K562 (cell line): ENCODE measurements around the gene ICE2. TPM values are rescaled to one million over a fixed set of nuclear protein-coding genes. Genes with fewer than 3 reads are reported as not detected.

ENCODE experiments used
- ATAC-seq: fragments of 200-7000 bp; cut with Tn5 transposase; 3 replicates; pipeline ENCODE4 v1.9.1; 2020; ENCODE audit warnings: moderate library complexity
- BruUV-seq: library from RNA; stranded (reverse); fragments of 400-500 nt; replicated peaks from 2 replicates; lab custom pipeline; 2021; lab: Mats Ljungman, UMichigan
- CTCF ChIA-PET: fragments of 300-600 bp; formaldehyde crosslinking; extraction: SDS; loops from one replicate; lab custom pipeline; 2021; ENCODE audit warnings: low intra/inter-chr PET ratio; lab: Yijun Ruan, JAX
- POLR2A ChIA-PET: fragments of 300-600, 350-650 bp; sonication (Branson Sonifier 250); formaldehyde crosslinking; extraction: SDS; loops from one replicate; lab custom pipeline; 2021; ENCODE audit warnings: antibody characterized with exemption, inconsistent platforms; lab: Yijun Ruan, JAX
- DNase-seq, 4 experiments: peaks; one replicate each; pipeline versions ENCODE4 v3.0.0 to v3.0.0-alpha.2; 2011 to 2018; ENCODE audit warnings: low spot score in 3 of 4, mixed read lengths in 3 of 4; ENCODE audit errors: extremely low read depth in 1 of 4
- FAIRE-seq: peaks from 2 replicates; lab custom pipeline; 2011; peaks lifted over from hg19 to GRCh38; lab: Jason Lieb, UNC
- H2AFZ ChIP-seq: 2 replicates; pipeline ENCODE4 v1.6.0; 2011; ENCODE audit warnings: low read depth, low read length, control low read depth, inconsistent platforms
- H3K27ac ChIP-seq: fragments of 200-600 bp; 3 replicates; pipeline ENCODE4 v1.8.0; 2011; ENCODE audit warnings: low read depth, mild to moderate bottlenecking, control low read depth, inconsistent platforms, low read length, moderate library complexity, mixed read lengths; ENCODE audit errors: extremely low read depth
- H3K27me3 ChIP-seq, 2 experiments: fragments of 300-600 bp in 1 of 2; 2 replicates in 1 of 2; 3 replicates in 1 of 2; pipeline versions ENCODE4 v1.6.0 to v1.8.0; 2011; ENCODE audit warnings: inconsistent platforms in 2 of 2, low read length in 2 of 2, mild to moderate bottlenecking in 1 of 2, mixed read lengths in 1 of 2, moderate library complexity in 1 of 2; ENCODE audit not compliant: control insufficient read depth in 2 of 2, insufficient read depth in 2 of 2
- H3K36me3 ChIP-seq: fragments of 300-600 bp; 3 replicates; pipeline ENCODE4 v1.8.0; 2011; ENCODE audit warnings: mild to moderate bottlenecking, low read length, inconsistent platforms; ENCODE audit not compliant: control insufficient read depth, insufficient read depth
- H3K4me1 ChIP-seq, 2 experiments: fragments of 200-600 bp in 1 of 2; replicated peaks in 1 of 2; 2 replicates in 1 of 2; 3 replicates in 1 of 2; pipeline versions ENCODE4 v1.5.1 to v1.8.0; 2011; ENCODE audit warnings: inconsistent platforms in 2 of 2, low read length in 2 of 2, mild to moderate bottlenecking in 1 of 2, mixed read lengths in 1 of 2, moderate library complexity in 1 of 2; ENCODE audit not compliant: control insufficient read depth in 2 of 2, insufficient read depth in 2 of 2
- H3K4me2 ChIP-seq: 2 replicates; pipeline ENCODE4 v1.6.1; 2011; ENCODE audit warnings: low read length, control low read depth, inconsistent platforms, mixed read lengths; ENCODE audit not compliant: insufficient read depth
- H3K4me3 ChIP-seq: fragments of 200-600 bp; sonication (generic), shearing (Covaris generic); 2 replicates; pipeline ENCODE4 v1.5.1; 2016; ENCODE audit warnings: control low read depth, inconsistent platforms
- H3K79me2 ChIP-seq: fragments of 200-600 bp; 3 replicates; pipeline ENCODE4 v1.8.0; 2011; ENCODE audit warnings: low read length, inconsistent platforms; ENCODE audit not compliant: control insufficient read depth, insufficient read depth
- H3K9ac ChIP-seq, 2 experiments: 2 replicates each; pipeline versions ENCODE4 v1.6.0 to v1.6.1; 2011; ENCODE audit warnings: low read depth in 2 of 2, low read length in 2 of 2, control low read depth in 1 of 2, inconsistent platforms in 1 of 2, mild to moderate bottlenecking in 1 of 2, mixed read lengths in 1 of 2; ENCODE audit not compliant: insufficient read depth in 1 of 2
- H3K9me1 ChIP-seq: one replicate; pipeline ENCODE4 v1.6.0; 2011; ENCODE audit warnings: inconsistent platforms, mild to moderate bottlenecking, low read length, moderate library complexity; ENCODE audit not compliant: control insufficient read depth, insufficient read depth
- H3K9me3 ChIP-seq: replicated peaks from 2 replicates; pipeline ENCODE4 v1.5.1; 2011; ENCODE audit warnings: low read depth, low read length, inconsistent platforms; ENCODE audit not compliant: control insufficient read depth, insufficient read depth
- H4K20me1 ChIP-seq: replicated peaks from 2 replicates; pipeline ENCODE4 v1.6.1; 2011; ENCODE audit warnings: low read length, inconsistent platforms, mixed read lengths; ENCODE audit not compliant: control insufficient read depth, insufficient read depth
- JUN ChIP-seq, 2 experiments: sonication (generic) in 1 of 2; formaldehyde crosslinking in 1 of 2; IDR thresholded peaks; 2 replicates each; pipeline versions ENCODE4 v1.6.1 to v1.8.0; 2012 to 2022; ENCODE audit warnings: borderline replicate concordance in 2 of 2, mild to moderate bottlenecking in 2 of 2, improper control_type of control experiment in 1 of 2, low read depth in 1 of 2, low read length in 1 of 2, missing genetic modification reagents in 1 of 2
- MAFF ChIP-seq: IDR thresholded peaks from 2 replicates; pipeline ENCODE4 v1.6.1; 2012; ENCODE audit warnings: low read length, improper control_type of control experiment
- POLR2A ChIP-seq: fragments of 450-650 bp; conservative IDR thresholded peaks from 2 replicates; pipeline ENCODE4 v1.6.1; 2016
- POU5F1 ChIP-seq: fragments of 150-350 bp; IDR thresholded peaks from 2 replicates; pipeline ENCODE4 v1.6.1; 2014; ENCODE audit warnings: borderline replicate concordance, low read length, low read depth, mild to moderate bottlenecking; ENCODE audit not compliant: partially characterized antibody
- SETDB1 ChIP-seq: IDR thresholded peaks from one replicate; pipeline ENCODE4 v1.6.1; 2012; ENCODE audit warnings: low read length, control low read depth, inconsistent platforms
- SLC30A9 ChIP-seq: fragments of 250-450 bp; sonication (Bioruptor Pico); IDR thresholded peaks from 2 replicates; pipeline ENCODE4 v1.8.0; 2022; ENCODE audit warnings: mild to moderate bottlenecking, moderate library complexity
- U2AF1 ChIP-seq: fragments of 200-400 bp; formaldehyde crosslinking; optimal IDR thresholded peaks from 2 replicates; pipeline ENCODE3; 2017; ENCODE audit warnings: mild to moderate bottlenecking, low read depth, low read length, moderate library complexity
- WGBS: fragments of 100-300 bp; shearing (Covaris generic); methylation state at CpG from one replicate; pipeline ENCODE4 v1.1.6; 2016; ENCODE audit warnings: low coverage, mixed read lengths; ENCODE audit not compliant: insufficient coverage; ENCODE audit errors: missing lambda C conversion rate; 5-methylcytosine and 5-hydroxymethylcytosine counted together
- in situ Hi-C: fragments of 300-500 bp; cut with MboI; formaldehyde crosslinking; loops from 4 replicates; pipeline ENCODE4 v1.15.0; 2018; ENCODE audit warnings: inconsistent platforms, mixed read lengths
- intact Hi-C: fragments of 100-400 bp; cut with micrococcal nuclease; formaldehyde crosslinking; loops from 2 replicates; pipeline ENCODE4 v1.14.2; 2022
- polyA plus RNA-seq, 8 experiments: library from polyadenylated mRNA; depleted of rRNA in 4 of 8; stranded (reverse) in 5 of 8; unstranded in 3 of 8; fragments of >200 nt; fragmentation: Nextera tagmentation in 2 of 8; fragmentation: Illumina TruSeq in 1 of 8; extraction: Ambion mirVana in 2 of 8; extraction: Trizol in 1 of 8; gene quantifications; 2 replicates each; pipeline versions ENCODE4 v1.2.1 to v1.2.3, GENCODE V29; 2011 to 2014; ENCODE audit warnings: inconsistent platforms in 1 of 8, missing spikeins in 1 of 8
- total RNA-seq, 7 experiments: library from RNA; depleted of rRNA in 6 of 7; stranded (reverse); fragments of >200 nt in 6 of 7; fragmentation: Illumina TruSeq in 2 of 7; extraction: Trizol in 2 of 7; gene quantifications; 2 replicates each; pipeline versions ENCODE4 v1.2.1 to v1.2.3, GENCODE V29; 2011 to 2021; ENCODE audit warnings: low replicate concordance in 1 of 7
- TF ChIP-seq, protein P1 (sequence below): sonication (generic); formaldehyde crosslinking; IDR thresholded peaks from 2 replicates; pipeline ENCODE4 v1.8.0; 2023; ENCODE audit warnings: mild to moderate bottlenecking, missing genetic modification reagents

Gene ICE2
- total and polyA plus RNA-seq, 9 of the 15 experiments (the other 6 are each of a cell fraction or from before 2014, with no cell fraction given) = 21.8 to 87.9 (median 58.1) TPM

DNA sequence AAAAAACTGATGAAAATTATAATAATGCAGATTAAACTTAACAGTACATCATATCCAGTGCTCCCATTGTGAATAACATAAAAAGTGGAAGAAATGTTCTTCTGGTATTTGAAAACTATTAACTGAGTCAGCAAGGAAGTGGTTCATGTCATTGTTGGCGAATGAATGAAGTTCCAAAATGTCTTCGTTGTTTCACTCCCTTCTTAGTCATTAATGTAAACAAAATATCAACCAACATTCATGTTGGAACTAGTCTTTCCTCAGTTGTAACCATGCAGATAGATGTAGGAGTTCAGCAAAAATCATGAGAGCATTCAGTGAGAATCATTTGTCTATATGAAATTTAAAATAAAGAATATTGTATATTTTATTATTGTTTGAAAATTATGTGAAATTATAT is 44.1 kb upstream of the ICE2 start:
- POLR2A ChIA-PET = no interaction called here
- intact Hi-C loops = loop anchor here (5.0 kb wide), 1 partner anchor 181 kb away; no protein-coding TSS in a partner anchor
- Histone ChIP-seq H4K20me1 (no peaks in the 10 kb centered on the region; the same call in 1 of the 2 replicates), H3K4me3 (no peak overlapping the region), H3K4me2 (no peak overlapping the region), H3K9ac (no peak overlapping the region), H3K27me3 (peaks cover 2 to 6% of the 10 kb centered on the region in 2 experiments; a peak in 4 of 5 replicates), H3K9me1 (no peaks in the 10 kb centered on the region), H3K4me1 (no peaks in the 10 kb centered on the region; a peak in 1 of 5 replicates), H3K9me3 (no peaks in the 10 kb centered on the region; the same call in 1 of the 2 replicates), H3K36me3 (no peaks in the 10 kb centered on the region), H3K79me2 (no peaks in the 10 kb centered on the region), H2AFZ (no peak overlapping the region), H3K27ac (no peak overlapping the region)
- FAIRE-seq (no peak), DNase-seq (no peak), ATAC-seq (no peak)
- BruUV-seq = no TSS peak
- TF ChIP-seq U2AF1 (no peak), SETDB1 (no peak), POLR2A (no peak), SLC30A9 (no peak), MAFF (no peak), JUN (IDR thresholded peaks at IDR 0.05; ENCODE audit: borderline replicate concordance, low read depth, low read length) (no peak), JUN (CRISPR knock-in tag; IDR thresholded peaks at IDR 0.05; ENCODE audit: borderline replicate concordance) (no peak), POU5F1 (no peak)
- TF ChIP-seq, protein P1, sequence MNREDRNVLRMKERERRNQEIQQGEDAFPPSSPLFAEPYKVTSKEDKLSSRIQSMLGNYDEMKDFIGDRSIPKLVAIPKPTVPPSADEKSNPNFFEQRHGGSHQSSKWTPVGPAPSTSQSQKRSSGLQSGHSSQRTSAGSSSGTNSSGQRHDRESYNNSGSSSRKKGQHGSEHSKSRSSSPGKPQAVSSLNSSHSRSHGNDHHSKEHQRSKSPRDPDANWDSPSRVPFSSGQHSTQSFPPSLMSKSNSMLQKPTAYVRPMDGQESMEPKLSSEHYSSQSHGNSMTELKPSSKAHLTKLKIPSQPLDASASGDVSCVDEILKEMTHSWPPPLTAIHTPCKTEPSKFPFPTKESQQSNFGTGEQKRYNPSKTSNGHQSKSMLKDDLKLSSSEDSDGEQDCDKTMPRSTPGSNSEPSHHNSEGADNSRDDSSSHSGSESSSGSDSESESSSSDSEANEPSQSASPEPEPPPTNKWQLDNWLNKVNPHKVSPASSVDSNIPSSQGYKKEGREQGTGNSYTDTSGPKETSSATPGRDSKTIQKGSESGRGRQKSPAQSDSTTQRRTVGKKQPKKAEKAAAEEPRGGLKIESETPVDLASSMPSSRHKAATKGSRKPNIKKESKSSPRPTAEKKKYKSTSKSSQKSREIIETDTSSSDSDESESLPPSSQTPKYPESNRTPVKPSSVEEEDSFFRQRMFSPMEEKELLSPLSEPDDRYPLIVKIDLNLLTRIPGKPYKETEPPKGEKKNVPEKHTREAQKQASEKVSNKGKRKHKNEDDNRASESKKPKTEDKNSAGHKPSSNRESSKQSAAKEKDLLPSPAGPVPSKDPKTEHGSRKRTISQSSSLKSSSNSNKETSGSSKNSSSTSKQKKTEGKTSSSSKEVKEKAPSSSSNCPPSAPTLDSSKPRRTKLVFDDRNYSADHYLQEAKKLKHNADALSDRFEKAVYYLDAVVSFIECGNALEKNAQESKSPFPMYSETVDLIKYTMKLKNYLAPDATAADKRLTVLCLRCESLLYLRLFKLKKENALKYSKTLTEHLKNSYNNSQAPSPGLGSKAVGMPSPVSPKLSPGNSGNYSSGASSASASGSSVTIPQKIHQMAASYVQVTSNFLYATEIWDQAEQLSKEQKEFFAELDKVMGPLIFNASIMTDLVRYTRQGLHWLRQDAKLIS (CRISPR knock-in tag) = no peak
- WGBS = 9% methylated on average over 2 of the region's 2 CpGs
- CTCF ChIA-PET = no interaction called here
- in situ Hi-C loops = loop anchor here (10.0 kb wide), 1 partner anchor 828 kb away; no protein-coding TSS in a partner anchor
